Colonic mucosa (tissue), 4 donors: ENCODE data around the gene CALCB. TPM values are rescaled to one million over a fixed set of nuclear protein-coding genes. Genes with fewer than 3 reads are reported as not detected.

Source experiments
- DNase-seq: peaks from one replicate; pipeline ENCODE4 v3.0.0-alpha.2; 2020
- H3K27ac ChIP-seq: fragments of 200-600 bp; one replicate; pipeline ENCODE4 v1.8.0; 2021
- H3K27me3 ChIP-seq: fragments of 200-600 bp; one replicate; pipeline ENCODE4 v1.8.0; 2021
- H3K36me3 ChIP-seq: fragments of 200-600 bp; one replicate; pipeline ENCODE4 v1.8.0; 2021
- H3K4me1 ChIP-seq: fragments of 200-600 bp; one replicate; pipeline ENCODE4 v1.8.0; 2021; ENCODE audit warnings: mild to moderate bottlenecking
- H3K4me3 ChIP-seq: fragments of 200-600 bp; one replicate; pipeline ENCODE4 v1.8.0; 2021
- H3K9ac ChIP-seq, 2 donors: one replicate each; pipeline ENCODE4 v1.7.0; 2013; ENCODE audit warnings: control low read depth in 2 of 2, low read depth in 2 of 2, low read length in 2 of 2
- H3K9me3 ChIP-seq: fragments of 200-600 bp; one replicate; pipeline ENCODE4 v1.8.0; 2021
- intact Hi-C: fragments of 100-400 bp; cut with DNase I; formaldehyde crosslinking; loops from one replicate; pipeline ENCODE4 v1.14.1; 2022
- total RNA-seq, 2 donors: library from RNA; stranded (reverse); fragmentation: NEBNext Ultra II Directional in 1 of 2; extraction: Animal tissue kit (Norgen Biotek cat#: 25700) in 1 of 2; gene quantifications; one replicate each; pipeline ENCODE4 v1.2.1, GENCODE V29; 2021
- TF ChIP-seq, protein P1 (sequence below): fragments of 200-600 bp; IDR thresholded peaks from one replicate; pipeline ENCODE4 v1.8.0; 2022; ENCODE audit warnings: antibody characterized with exemption, mild to moderate bottlenecking
- donor health status: healthy.
- donor health status: DM: no; HTN: no; CAD: no.
- donor health status: DM: no; HTN: no; CAD: no.

Gene CALCB
- total RNA-seq, 2 donors from 2014 or later: 0.16 TPM; not detected in 1

DNA sequence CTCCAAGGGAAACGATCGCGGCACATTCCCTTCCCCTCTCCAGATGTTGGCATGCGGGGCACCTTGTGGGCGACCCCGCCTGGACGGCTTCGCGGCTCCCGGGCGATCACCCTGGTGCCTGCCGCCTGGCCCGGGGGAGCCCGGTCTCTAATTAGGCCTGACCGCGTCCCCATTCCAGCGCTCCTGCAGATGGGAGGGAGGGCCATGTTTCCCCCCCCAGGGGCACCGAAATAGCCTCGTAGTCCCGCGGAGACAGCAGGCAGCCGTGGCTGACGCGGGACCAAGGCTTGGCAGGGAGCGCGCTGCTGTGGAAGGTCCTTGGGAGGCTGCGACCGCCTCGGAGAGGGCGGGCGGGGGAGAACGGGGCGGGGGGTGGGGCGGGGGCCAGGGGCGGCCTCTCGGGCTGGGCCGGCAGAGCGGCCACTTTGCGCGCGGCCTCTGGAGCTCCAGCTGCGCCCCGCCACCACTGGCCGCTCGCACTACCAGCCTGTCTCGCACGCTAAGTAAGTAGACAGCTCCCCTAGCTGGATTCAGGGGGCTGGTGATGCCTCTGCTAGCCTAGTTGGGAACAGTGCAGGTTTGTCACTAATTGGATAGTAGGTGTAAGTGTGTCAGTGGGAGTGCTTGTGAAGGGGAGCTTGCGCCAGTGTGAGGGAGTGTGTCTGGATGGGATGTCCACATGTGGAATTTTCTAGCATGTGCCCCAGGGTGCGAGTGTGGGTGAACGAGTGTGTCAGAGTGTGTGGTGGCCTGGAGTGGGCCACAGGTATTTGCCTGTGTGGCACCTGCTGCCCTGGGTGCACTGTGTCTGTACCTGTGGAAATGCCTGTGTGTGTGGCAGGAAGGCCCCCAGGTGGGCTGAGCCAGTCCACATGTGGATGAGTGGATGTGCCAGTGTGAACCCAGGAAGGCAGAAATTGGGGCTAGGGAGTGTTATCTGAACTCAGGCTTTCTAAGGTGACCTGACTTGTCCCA, 41.4 kb downstream of the CALCB start, which contains the start of gene INSC:
Gene INSC (plus strand): TSS at position 423 of the 975 bp plus-strand sequence. CDS start 34,252 bp downstream, outside the sequence.
- no peaks in the 10 kb centered on the region for H3K4me1 ChIP-seq
- TF ChIP-seq, protein P1, sequence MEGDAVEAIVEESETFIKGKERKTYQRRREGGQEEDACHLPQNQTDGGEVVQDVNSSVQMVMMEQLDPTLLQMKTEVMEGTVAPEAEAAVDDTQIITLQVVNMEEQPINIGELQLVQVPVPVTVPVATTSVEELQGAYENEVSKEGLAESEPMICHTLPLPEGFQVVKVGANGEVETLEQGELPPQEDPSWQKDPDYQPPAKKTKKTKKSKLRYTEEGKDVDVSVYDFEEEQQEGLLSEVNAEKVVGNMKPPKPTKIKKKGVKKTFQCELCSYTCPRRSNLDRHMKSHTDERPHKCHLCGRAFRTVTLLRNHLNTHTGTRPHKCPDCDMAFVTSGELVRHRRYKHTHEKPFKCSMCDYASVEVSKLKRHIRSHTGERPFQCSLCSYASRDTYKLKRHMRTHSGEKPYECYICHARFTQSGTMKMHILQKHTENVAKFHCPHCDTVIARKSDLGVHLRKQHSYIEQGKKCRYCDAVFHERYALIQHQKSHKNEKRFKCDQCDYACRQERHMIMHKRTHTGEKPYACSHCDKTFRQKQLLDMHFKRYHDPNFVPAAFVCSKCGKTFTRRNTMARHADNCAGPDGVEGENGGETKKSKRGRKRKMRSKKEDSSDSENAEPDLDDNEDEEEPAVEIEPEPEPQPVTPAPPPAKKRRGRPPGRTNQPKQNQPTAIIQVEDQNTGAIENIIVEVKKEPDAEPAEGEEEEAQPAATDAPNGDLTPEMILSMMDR: no peak
- H3K9ac ChIP-seq: peak within 1 kb of the TSS in 1 of 2 donors; percentile 30
- peak within 1 kb of the TSS; percentile 19 for H3K4me3 ChIP-seq
- H3K27ac ChIP-seq: no peak within 1 kb of the TSS
- DNase-seq: no peak
- H3K27me3 ChIP-seq: peaks cover 8% of the 10 kb centered on the region
- no peaks in the 10 kb centered on the region for H3K36me3 ChIP-seq
- H3K9me3 ChIP-seq: no peaks in the 10 kb centered on the region
- intact Hi-C loops: no loop called here

DNA sequence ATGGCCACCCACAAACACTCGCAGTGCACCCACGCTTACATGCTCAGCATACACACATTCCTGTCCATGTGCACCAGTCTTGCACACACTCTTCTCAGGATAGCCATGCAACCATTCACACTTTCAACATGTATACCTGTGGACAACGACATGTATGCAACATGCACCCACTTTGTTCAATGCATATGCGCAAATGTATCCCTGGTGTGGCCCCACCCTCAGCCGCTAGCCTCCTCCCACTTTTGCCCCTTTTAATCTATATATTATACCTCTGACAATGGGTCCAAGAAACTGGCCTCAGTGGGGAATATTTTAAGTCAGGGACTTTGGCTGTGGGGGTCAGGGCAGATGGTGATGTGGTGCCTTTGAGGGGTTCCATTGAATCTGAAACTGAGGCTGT, 42.3 kb downstream of the CALCB start:
- intact Hi-C loops: no loop called here
- no peak overlapping the region for H3K4me3 ChIP-seq
- H3K27ac ChIP-seq: no peak overlapping the region
- H3K9me3 ChIP-seq: no peaks in the 10 kb centered on the region
- H3K4me1 ChIP-seq: no peaks in the 10 kb centered on the region
- H3K27me3 ChIP-seq: peaks cover 8% of the 10 kb centered on the region
- DNase-seq: no peak
- TF ChIP-seq, protein P1: no peak
- H3K36me3 ChIP-seq: no peaks in the 10 kb centered on the region
- no peak overlapping the region for H3K9ac ChIP-seq

DNA sequence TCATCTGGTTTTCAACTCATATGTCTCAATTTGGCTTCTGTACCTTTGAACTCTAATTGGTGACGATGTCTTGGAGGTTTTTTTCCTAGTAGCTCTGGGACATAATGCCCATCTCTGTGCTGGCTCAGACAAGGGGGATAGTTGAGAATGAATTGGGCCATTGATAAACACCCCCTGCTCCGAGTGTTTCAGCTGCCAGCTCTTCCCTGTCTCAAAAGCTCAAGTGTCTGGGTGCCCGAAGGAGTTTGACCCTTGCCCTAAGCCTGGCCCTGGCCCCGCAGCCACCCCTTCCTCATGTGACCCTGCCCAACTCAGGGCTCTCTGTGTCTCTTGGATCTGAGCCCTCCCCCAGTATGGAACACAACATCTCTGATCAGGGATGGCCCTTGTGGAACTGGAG, 44.4 kb downstream of the CALCB start:
- no peaks in the 10 kb centered on the region for H3K9me3 ChIP-seq
- intact Hi-C loops: no loop called here
- no peak for DNase-seq
- H3K36me3 ChIP-seq: no peaks in the 10 kb centered on the region
- TF ChIP-seq, protein P1: no peak
- peaks cover 8% of the 10 kb centered on the region for H3K27me3 ChIP-seq
- H3K4me1 ChIP-seq: no peaks in the 10 kb centered on the region
- H3K4me3 ChIP-seq: no peak overlapping the region
- H3K9ac ChIP-seq: no peak overlapping the region
- H3K27ac ChIP-seq: no peak overlapping the region

DNA sequence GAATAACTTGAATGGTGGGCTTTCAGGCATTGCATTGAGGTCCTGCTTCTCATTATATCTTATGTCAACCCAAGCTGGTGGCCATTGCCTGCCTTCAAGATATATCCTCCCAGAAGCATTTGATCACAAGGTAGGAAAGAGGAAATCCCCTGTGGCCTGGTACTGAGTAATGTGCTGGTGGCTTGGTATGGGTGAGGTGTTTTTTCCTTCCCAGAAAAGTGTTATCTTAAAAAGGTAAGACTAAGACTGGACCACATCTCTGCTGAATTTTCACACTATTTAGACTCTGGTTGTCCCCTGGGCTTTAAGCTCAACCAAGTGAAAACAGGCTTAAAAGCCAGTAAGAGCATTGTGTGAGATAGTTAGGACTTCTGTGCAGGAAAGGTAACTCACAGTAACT, 45.0 kb downstream of the CALCB start:
- peaks cover 8% of the 10 kb centered on the region for H3K27me3 ChIP-seq
- intact Hi-C loops: no loop called here
- no peak overlapping the region for H3K4me3 ChIP-seq
- no peaks in the 10 kb centered on the region for H3K36me3 ChIP-seq
- no peak overlapping the region for H3K27ac ChIP-seq
- H3K9me3 ChIP-seq: no peaks in the 10 kb centered on the region
- DNase-seq: no peak
- no peak overlapping the region for H3K9ac ChIP-seq
- TF ChIP-seq, protein P1: no peak
- H3K4me1 ChIP-seq: no peaks in the 10 kb centered on the region

DNA sequence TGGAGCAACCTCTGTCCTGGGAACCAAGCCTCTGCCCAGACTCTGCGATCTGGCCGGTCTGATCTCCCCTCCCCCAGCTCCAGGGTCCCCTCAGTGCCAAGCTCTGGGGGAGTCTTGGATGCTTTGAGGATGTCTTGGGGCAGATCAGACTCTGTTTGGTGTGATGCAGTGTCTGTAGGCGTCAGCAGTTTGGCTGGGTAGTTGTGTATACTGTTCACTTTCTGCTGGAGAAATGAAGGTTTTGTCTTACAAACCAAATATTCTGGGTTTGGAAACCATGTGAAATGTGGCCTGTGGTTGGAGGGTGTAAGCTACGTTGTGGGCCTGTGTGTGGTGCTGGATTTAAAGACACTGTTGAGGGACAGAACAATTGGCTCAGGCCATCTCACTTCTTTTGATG, 46.0 kb downstream of the CALCB start:
- Histone ChIP-seq H3K27me3 (peaks cover 8% of the 10 kb centered on the region), H3K4me1 (no peaks in the 10 kb centered on the region), H3K36me3 (no peaks in the 10 kb centered on the region), H3K4me3 (no peak overlapping the region), H3K27ac (no peak overlapping the region), H3K9ac (no peak overlapping the region), H3K9me3 (no peaks in the 10 kb centered on the region)
- intact Hi-C loops: no loop called here
- no peak for DNase-seq
- TF ChIP-seq, protein P1: no peak
